Activated CD4-positive, alpha-beta T cell treated with anti-CD3 and anti-CD28 coated beads, Interleukin-10, Interleukin-2, amounts not matched to agents 100 ng/mL and 50 ng/mL, durations not matched to agents 16 hours and 8 hours (primary cell): Measurements from ENCODE around the gene GNG2.
A peak's percentile ranks its signal among the peaks of the same experiment; 100 is the strongest.

Experiments
- DNase-seq: peaks from one replicate; pipeline ENCODE4 v3.0.0-alpha.2; 2020

Gene GNG2

DNA sequence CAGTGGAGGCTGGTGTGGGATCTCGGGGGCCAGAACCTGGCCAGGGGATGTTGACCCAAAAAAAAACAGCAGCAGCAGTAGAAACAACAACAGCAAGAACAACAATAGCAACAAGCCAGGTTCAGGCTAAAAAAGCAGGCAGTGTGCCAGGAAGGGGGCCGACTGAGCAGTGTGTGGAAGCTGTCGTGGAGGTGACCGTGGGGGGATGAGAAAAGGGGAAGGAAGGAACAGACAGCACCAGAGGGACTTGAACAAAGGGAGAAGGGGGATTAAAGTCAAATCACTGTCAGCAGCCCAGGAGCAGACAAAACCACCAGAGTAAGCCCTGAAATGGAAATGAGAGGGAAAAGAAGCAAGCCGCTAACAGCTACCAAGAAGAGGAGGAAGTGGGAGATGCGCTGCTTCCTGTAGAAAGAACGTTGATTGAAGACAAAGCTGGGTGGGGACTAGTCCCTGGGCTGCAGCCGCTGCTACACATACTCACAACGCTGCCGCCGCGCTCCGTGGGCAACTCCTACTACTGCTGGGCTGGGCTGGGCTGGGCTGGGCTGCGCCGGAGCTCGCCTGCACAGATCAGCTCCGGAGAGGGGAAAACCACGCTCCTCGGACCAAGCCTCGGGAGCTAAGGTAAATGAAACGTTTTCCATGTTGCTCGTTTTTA lies at the start of gene GNG2:
TSS of gene GNG2 (plus strand) at position 449 of the 661 bp plus-strand sequence. CDS start 90,067 bp downstream, outside the sequence.
- peak; percentile 93 for DNase-seq

DNA sequence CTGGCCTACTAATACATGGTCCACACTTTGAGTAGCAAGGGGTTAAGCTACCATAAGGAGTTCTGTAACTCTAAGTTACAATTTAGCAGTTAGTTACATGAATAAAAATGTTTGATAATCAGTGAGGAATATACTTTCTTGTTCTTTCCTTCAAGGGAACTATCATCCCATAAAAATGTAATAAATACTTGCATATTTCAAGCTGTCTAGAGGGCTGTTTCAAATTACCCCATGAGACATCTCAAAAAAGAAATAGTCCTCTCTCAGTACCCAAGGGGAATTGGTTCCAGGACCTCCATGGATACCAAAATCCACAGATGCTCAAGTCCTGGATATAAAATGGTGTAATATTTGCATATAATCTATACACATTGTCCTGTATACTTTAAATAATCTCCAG lies 48.7 kb upstream of the GNG2 start:
- DNase-seq = no peak

DNA sequence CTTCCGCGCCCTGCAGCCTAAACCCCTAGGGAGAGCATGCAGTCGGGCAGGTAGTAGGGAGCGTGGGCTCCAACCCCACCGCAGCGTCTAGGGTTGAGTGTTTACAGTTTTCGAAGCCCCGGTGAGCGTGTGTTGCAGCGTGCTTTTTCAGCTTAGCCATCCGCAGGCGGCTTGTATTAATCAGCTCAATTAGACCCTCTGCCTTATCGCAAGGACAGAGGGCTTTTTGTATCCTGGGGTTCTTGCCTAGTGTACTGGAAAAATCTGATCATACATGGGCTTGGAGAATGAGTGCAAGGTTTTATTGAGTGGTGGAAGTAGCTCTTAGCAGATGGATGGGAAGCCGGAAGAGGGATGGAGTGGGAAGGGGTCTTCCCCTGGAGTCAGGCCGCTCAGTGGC lies 44.4 kb upstream of the GNG2 start:
- DNase-seq = no peak

DNA sequence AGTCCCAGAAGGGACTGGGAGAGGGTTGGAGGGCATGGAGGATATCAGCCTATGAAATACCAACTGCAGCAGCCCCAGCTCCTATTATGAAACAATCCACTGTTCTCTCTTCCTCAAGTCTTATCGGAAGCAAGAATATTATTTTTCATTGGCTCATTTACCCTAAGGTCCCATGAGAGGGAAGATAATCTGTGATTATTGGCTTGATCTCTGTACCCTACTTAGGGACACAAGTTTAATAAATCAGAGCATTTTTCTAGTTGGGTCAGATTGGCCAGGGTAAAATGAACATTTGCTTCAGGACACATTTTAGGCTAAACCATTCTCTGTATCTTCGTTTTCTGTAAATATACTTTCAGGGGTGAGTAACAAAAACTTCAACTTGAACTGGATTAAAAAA lies 43.1 kb upstream of the GNG2 start:
- no peak for DNase-seq

DNA sequence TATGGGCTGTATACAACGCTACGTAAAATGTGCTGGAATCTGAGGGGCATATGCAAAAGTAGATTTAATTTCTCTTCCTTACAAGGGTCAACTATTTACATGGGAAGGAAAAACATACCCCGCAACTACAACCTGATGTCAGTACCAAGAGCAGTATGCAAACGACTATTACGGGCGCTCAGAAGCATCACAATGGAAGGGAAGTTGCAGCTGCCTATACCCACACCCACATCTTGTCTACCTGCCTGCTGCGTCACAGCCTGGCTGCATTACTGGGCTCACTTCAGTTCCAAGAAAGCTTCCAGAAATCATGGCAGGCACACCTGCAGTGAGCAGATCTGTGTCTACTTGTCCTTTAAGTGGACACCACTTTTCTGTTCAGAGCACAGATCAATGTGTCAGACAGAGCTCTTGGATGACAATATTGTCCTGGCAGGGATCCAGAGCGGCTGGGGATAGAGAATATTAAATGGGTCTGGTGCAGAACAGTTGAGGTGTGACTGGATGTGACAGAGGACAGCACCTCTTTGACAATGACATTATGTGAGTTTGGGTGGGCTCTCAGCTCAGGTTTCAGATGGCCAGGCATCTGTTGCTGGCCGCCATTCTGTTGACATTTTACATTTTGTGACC lies 41.5 kb upstream of the GNG2 start:
- no peak for DNase-seq

DNA sequence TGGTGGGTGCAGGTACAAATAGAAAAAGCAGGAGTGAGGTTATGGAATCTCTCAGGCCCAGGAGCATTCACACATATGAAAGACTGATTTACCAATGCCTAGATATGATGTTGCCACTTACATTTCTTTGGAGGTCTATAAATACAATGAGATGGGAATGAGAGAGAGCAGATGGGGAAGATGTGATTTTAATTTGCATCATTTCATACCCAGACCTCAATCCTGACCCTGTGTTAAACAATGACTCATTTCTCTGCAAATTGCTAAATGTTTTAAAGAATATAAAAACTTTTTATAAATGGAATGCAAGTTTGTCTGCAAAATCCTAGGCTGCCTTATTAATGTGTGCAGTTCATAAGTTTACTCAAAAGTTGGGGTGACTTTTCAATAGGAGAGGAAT lies 38.6 kb upstream of the GNG2 start:
- no peak for DNase-seq

DNA sequence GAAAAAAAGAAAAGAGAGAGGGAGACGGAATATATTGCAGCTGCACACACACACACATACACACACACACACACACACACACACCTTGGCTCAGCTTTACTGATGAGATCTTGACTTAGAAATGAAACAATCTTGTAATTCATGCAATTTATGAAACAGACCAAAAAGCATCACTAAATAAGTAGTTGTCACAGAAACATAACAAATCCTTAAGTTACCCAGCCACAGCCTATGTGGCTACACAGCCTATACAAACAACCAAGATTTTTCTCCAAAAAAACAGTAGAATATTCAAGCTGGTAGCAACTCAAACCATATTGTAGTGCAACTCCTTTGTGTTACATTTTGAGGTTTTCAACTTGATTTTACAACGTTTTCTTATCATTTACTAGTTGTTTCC lies 37.9 kb upstream of the GNG2 start:
- no peak for DNase-seq

DNA sequence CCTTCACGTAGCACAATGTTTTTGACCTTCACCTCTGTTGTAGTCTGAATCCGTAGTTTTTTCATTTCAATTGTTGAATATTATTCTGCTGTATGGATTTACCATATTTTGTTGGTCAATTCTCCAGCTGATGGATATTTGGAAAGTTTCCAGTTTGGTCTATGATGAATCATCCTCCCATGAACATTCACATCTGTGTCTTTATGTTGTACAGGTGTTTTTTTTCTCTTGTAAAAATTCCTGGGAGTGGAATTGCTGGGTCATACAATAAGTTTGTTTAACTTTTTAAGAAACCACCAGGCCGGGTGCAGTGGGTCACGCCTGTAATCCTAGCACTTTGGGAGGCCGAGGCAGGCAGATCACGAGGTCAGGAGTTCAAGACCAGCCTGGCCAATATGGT lies 36.7 kb upstream of the GNG2 start:
- no peak for DNase-seq

DNA sequence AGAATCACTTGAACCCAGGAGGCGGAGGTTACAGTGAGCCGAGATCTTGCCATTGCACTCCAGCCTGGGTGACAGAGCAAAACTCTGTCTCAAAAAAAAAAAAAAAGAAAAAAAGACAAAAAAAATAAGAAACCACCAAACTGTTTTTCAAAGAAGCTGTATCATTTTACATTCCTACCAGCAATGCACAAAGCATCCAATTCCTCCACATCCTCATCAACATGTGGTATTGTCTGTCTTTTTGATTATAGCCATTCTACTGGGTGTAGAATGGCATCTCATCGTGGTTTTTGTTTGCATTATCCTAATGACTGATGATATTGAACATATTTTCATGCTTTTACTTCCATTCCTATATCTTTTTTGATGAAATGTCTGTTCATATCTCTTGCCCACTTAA lies 36.2 kb upstream of the GNG2 start:
- no peak for DNase-seq

DNA sequence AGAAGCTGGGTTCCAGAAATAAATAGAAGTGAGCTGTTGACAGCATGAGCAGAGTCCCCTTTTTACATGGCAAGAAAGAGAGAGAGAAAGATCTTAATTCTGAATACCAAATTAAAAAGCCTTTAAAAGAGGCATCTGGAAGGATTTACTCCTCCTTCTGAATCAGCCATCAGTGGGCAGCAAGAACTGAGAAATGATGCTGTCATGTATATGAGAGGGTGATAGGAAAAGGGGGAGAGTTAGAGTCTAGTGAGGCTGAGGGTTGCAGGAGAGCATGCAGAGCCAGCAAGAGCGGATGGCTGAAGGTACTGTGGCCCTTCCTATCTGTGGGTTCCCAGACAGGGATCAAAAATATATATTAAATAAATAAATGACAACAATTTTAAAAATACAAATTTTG lies 34.5 kb upstream of the GNG2 start:
- DNase-seq = no peak

DNA sequence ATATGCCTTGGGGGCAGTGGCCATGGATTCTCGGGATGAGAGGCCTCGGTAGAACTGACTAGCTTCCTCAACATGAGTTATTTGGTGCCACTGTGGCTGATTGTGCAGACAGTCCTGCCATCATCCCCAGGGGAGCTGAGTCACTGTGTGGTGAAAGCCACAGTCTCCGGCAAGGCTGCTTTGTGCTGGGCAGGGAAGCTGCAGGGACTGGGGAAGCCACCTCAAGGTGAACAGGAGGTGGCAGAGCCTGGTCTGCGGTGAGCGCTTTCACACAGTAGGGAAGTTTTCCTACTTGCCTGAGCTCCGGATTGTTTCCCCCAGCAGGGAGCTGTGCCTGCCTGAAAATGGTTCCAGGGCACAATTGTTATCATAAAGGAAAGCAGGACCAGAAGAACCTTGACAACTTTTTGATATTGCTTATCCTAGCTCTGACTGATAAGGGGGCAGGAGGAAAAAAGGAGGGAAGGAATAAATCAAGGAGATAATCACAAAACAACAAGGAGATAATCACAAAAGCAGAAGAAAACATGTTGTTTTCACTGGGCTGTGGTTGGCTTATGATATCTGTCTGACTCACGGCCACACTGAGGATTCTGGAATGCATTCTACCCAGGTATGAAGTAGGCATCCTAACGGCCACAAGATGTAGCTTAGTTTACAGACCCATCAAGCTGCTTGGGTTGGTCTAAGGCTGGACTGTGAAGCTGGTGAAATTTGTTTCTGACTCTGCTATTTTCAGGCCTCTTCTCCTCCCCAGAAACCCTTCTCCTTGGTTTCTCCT lies 32.2 kb upstream of the GNG2 start:
- peak; percentile 90 for DNase-seq

DNA sequence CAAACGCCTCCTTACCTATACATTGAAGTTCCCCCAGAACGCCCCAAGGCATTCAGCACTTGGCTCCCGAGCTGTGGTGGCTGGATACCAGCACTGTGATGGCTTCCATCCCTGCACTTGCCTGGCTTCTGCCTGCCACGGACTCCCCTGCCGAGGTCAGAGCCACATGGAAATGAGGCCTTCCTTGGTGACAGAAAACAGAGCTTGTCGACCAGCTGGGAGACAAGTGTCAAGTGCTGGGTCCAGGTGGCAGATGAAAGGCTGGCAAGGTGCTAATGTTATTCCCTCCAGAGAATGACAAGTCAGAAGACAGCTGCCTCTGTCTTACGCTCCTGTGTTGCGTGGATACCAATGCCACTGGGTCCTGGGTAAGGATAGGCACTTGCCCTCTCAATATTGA lies 26.2 kb upstream of the GNG2 start:
- DNase-seq = no peak

DNA sequence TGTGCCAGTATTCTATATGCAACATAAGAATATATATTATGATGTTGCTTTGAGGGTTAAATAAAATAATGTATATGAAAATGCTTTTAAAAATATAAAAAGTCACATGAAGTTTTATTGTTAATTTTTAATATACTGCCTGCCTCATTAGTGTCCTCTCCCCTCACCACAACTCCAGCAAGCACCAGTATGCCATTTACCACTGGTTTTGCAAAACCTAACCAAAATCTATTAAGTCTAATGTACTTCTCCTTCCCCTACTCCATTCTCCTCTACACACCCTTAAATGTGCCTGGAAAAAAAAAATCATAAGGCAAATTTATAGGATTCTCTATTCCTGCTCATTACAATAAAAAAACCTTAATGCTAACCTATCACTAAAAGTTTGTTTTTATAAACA lies 24.0 kb upstream of the GNG2 start:
- no peak for DNase-seq

DNA sequence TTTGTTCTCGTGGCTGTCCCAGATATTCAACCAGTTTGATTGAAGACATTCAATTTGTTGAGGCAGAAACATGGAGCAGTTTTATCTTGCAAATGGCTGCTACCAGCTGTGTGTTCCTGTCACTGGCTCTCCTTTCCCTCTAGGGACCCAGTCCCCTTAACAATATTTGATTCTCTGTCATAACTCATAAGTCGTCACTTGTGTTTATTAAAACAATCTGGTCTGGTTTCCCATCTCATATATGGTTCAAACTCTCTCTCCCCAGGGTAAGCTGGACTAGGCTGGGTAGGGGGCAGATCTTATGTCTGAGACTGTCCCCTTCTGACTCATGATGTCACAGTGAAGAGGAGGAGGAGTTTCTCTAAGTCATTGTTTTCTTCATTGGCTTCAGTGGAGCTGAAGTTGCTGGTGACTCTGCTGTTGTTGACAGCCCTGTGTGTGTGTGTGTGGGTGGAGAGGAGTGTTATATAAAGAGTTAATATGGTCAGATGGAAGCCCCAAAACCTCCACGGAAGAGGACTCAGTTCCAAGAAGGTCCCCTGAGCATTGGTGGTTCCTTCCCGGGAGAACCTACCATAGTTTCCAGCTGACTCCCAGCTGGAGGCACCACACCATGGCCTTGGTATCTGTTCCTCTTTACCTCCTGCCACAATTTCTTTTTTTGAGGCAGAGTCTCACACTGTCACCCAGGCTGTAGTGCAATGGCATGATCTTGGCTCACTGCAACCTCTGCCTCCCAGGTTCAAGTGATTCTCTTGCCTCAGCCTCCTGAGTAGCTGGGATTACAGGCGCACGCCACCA lies 16.1 kb upstream of the GNG2 start:
- DNase-seq = no peak

DNA sequence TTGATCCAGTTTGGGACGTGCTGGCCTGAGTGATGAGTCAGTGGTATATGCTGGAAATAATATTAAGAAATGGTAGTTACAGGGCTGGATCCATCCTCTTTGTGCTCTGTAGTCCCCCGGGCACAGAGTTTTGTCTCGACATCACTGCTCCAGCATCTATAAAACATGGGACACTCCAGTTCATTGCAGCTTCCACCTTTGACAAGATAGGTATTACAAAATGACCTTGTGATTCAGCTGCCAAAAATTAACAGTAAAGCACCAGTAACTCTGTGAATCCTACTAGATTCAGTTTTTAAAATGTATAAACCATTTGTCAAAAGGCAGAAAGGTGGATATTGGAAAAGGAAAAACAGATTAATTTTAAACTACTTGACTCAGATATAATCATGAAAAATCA lies 14.6 kb upstream of the GNG2 start:
- no peak for DNase-seq

DNA sequence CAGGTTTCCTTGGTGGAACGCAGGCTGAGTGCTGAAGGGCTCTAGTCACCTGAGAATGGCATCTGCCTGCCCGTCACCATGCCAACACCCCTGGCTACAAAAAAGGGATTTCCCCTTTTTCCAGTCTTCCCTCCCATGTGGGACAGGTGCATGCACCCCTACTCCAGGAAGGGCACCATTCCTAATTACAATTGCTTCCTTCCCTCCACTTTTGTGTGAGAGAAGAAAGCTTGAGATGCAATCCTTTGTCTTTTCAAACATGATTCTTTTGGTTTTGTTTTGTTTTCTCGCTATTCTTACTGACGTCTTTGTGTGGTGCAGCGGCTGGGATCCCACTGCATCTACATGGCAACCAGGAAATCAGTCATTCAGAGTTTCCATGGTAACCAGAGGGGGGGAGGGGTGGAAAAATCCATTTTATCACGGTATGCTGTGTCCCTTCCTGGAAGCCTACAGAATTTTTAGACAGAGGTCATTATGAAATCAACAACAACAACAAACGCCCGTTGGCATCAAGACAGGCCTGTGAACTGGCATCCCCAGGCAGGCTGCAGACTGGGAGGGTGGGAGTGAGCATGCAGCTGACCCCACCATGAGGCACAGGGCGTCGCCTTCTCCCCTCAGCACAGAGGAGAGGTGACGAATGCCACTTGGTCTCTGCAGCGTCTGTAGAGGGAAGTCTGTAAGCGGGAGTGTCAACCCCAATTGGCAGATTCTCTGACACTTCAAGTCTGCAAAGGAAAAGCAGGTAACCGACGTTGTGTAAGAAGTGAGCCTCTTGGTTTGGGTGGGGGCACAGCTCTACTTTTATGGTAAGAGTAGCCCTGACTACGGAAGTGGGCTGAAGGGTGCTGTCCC lies 13.6 kb upstream of the GNG2 start:
- peak; percentile 97 for DNase-seq

DNA sequence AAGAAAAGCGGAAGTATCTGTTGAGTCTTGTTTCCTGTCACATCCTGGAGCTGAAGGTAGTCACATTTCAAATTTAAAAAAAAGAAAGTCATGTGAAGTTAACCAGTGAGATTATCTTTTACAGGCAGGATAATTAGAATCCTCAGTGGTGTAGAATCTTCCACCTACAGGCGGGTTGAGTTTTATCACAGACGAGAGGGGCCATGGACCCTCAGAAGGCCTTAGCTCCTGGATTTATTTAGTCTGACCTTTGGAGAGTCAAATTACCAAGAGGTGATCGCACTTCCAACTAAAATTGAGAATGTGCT lies 13.0 kb upstream of the GNG2 start:
- no peak for DNase-seq

DNA sequence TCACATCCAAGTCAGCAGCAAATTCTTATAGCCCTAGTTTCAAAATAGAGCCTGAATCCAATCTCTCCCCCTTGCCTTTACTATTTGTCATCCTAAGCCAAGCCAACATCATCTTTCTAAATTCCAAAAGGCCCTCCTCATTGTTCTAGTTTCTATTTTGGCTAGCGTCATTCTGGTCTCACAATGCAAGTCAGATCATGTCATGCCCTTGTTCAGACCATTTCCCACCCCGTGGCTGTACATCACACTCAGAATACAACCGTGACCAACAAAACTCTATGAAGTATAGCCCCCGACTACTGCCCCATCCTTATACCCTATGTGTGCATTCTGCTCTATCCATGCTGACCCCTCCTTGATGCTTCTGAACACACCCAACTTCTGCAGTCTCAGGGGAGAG lies 12.3 kb upstream of the GNG2 start:
- DNase-seq = peak; percentile 44

DNA sequence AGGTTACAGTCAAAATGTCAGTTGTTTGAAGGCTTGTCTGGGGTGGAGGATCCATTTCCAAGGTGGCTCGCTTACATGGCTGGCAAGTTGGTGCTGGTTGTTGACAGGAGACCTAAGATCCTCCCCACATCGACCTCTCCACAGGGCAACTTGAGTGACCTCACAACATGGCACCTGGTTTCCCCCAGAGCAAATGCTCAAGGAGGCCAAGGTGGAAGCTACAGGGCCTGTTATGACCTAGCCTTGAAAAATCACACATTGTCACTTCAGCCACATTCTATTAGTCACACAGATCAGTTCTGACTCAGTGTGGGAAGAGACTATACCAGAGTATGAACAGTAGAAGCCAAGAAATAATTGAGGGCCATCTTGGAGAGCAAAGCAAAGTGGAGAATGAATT lies 11.3 kb upstream of the GNG2 start:
- peak; percentile 94 for DNase-seq

DNA sequence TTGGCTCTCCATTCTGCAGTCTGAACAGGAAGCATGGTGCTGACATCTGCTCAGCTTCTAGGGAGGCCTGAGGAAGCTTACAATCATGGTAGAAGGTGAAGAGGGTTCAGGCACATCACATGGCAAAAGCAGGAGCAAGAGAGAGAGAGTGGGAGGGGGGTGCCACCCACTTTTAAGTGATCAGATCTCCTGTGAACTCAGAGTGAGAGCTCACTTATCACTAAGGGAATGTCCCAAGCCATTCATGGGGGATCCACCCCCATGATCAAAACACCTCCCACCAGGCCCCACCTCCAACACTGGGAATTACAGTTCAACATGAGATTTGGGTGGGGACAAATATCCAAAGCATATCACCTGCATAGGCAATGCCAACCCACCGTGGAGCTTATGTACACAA lies 9.8 kb upstream of the GNG2 start:
- DNase-seq = no peak

DNA sequence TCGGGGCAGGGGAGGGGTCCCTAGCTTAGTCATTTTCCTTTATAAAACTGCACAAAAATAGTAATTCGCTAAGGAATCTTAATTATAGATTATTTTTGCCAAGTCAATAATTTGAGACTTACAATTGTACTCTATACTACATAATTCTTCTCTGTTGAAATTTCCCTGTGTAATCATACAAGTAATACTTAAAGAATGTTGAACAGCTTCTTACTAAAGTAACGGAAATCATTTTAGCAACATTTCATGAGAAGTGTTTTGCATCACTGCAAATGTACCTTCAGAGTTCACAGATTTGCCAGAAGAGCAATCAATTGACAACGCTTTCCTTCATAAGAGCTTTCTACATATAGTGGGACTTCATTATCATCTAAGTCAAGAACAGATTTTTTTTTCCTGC lies 7.9 kb upstream of the GNG2 start:
- no peak for DNase-seq

DNA sequence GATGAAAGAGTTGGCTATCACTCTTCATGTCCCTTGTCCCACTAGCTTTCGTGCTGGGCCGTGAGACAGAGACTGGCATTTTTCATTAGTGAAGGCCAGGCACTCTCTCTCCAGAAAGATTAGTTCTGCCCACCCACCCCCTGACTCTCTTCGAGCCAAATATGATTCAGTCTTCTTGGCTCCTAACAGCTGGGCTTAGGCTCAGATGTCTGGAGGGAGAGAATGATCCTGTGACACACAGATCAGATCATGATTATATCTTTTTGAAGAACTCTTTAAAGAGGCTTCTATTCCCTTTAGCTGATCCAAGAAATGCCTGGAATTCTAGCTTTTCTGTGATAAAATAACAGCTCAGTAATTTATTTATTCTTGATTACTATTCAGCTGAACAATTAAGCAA lies 5.2 kb upstream of the GNG2 start:
- DNase-seq = no peak
